ACHN (cell line): ENCODE results near the gene DUS1L.

ENCODE experiments used
- DNase-seq: peaks from one replicate; pipeline ENCODE4 v3.0.0-alpha.2; 2015
- in situ Hi-C: cut with HindIII; loops from 2 replicates; pipeline ENCODE4 v1.10.0; 2017; ENCODE audit warnings: low sequenced_read_pairs, low pct_ligation_motif_present, low pct_unique_long_range_greater_than_20kb

DUS1L gene

GRCh38 chr17:82011617-82012187 lies 53.9 kb downstream of the DUS1L start:
- DNase-seq, result no peak
- in situ Hi-C loops, result no loop called here

GRCh38 chr17:82010575-82011525 lies 54.8 kb downstream of the DUS1L start:
- in situ Hi-C loops, result no loop called here

GRCh38 chr17:82009413-82009812 lies 56.2 kb downstream of the DUS1L start:
- in situ Hi-C loops, result no loop called here
- no peak for DNase-seq

More at GRCh38 chr17:82010575-82011525, 54.8 kb downstream of the DUS1L start:
- DNase-seq, result no peak

- DNase-seq, result no peak
- in situ Hi-C loops, result no loop called here
Observed at GRCh38 chr17:82008941-82009405, 56.6 kb downstream of the DUS1L start.

GRCh38 chr17:82008258-82008940 lies 57.2 kb downstream of the DUS1L start:
- DNase-seq, result no peak

More at GRCh38 chr17:82008258-82008940, 57.2 kb downstream of the DUS1L start:
- in situ Hi-C loops, result no loop called here
